ENCODE results near the gene MYH13. TPM values are rescaled to one million over a fixed set of nuclear protein-coding genes. Genes with fewer than 3 reads are reported as not detected.

Gene MYH13
- polyA plus RNA-seq, 1 of the 3 experiments (the other 2 are of a cell fraction), result not detected

- Histone ChIP-seq H2AFZ (ENCODE audit: low read depth) (no peak overlapping the region), H3K4me3 (ENCODE audit: low read depth in 2 of 2, low read length in 1 of 2) (no peak overlapping the region), H3K9ac (no peak overlapping the region), H3K9me2 (no peaks in the 10 kb centered on the region), H3K27me3 (ENCODE audit: insufficient read depth) (no peaks in the 10 kb centered on the region), H3K4me1 (ENCODE audit: control insufficient read depth in 1 of 2, insufficient read depth in 2 of 2, low read depth in 1 of 2, low read length in 1 of 2) (no peaks in the 10 kb centered on the region), H3K9me3 (no peaks in the 10 kb centered on the region), H3K27ac (ENCODE audit: low read depth in 2 of 2, low read length in 1 of 2) (no peak overlapping the region), H4K20me1 (ENCODE audit: insufficient read depth) (no peaks in the 10 kb centered on the region), H3F3A (replicated peaks; ENCODE audit: insufficient read depth) (no peaks in the 10 kb centered on the region), H3K36me3 (replicated peaks in 1 of 2; ENCODE audit: control insufficient read depth in 1 of 2, insufficient read depth in 2 of 2, low read length in 1 of 2) (no peaks in the 10 kb centered on the region), H3K79me2 (ENCODE audit: insufficient read depth) (no peaks in the 10 kb centered on the region), H3K4me2 (no peak overlapping the region)
- 42% methylated on average over 8 of the region's 8 CpGs for WGBS (ENCODE audit: low lambda C conversion rate)
- ChIA-PET POLR2A (no interaction called here), CTCF (no interaction called here)
- DNase-seq, result no peak
- TF ChIP-seq YY1 (IDR thresholded peaks at IDR 0.05; ENCODE audit: low read depth), result no peak
- no peak for TF ChIP-seq USF2 (IDR thresholded peaks at IDR 0.05; ENCODE audit: borderline replicate concordance, low read depth, low read length)
- no peak for TF ChIP-seq TAF1 (IDR thresholded peaks at IDR 0.05; ENCODE audit: borderline replicate concordance, low read depth, low read length)
- no peak for TF ChIP-seq GABPA (IDR thresholded peaks at IDR 0.05; ENCODE audit: low read depth)
- no peak for TF ChIP-seq SMC3 (IDR thresholded peaks at IDR 0.05; ENCODE audit: low read depth, low read length)
- no peak for TF ChIP-seq EZH2phosphoT487 (IDR thresholded peaks at IDR 0.05; ENCODE audit: borderline replicate concordance, low read depth)
- TF ChIP-seq REST (IDR thresholded peaks at IDR 0.05; ENCODE audit: low read depth, low read length), result no peak
- TF ChIP-seq RFX5 (IDR thresholded peaks at IDR 0.05; ENCODE audit: low read length), result no peak
- TF ChIP-seq USF1 (IDR thresholded peaks at IDR 0.05; ENCODE audit: borderline replicate concordance, low read depth), result no peak
- TF ChIP-seq IRF3 (IDR thresholded peaks at IDR 0.05; ENCODE audit: low read depth, low read length), result no peak
- TF ChIP-seq TCF12 (IDR thresholded peaks at IDR 0.05), result no peak
- no peak for TF ChIP-seq FOSL2 (IDR thresholded peaks at IDR 0.05; ENCODE audit: borderline replicate concordance, low read depth)
- no peak for TF ChIP-seq RCOR1 (IDR thresholded peaks at IDR 0.05; ENCODE audit: low read length)
- no peak for TF ChIP-seq MEF2A (IDR thresholded peaks at IDR 0.05; ENCODE audit: borderline replicate concordance, low read depth)
- no peak for TF ChIP-seq PBX3 (IDR thresholded peaks at IDR 0.05)
- no peak for TF ChIP-seq TEAD4 (IDR thresholded peaks at IDR 0.05; ENCODE audit: borderline replicate concordance, insufficient read depth)
Measured at GRCh38 chr17:10384175-10384574, 11.4 kb upstream of the MYH13 start.

Measured in SK-N-SH (cell line).